HEK293 (cell line): ENCODE results near the gene TSPAN14.

Experiments
- CTCF ChIA-PET: fragments of 350-600 bp; formaldehyde crosslinking; extraction: SDS; loops from one replicate; lab custom pipeline; 2021; ENCODE audit warnings: antibody characterized with exemption; lab: Yijun Ruan, JAX
- POLR2A ChIA-PET: fragments of 300-600 bp; formaldehyde crosslinking; extraction: SDS; loops from one replicate; lab custom pipeline; 2020; ENCODE audit warnings: antibody characterized with exemption, inconsistent platforms; lab: Yijun Ruan, JAX
- H3K27ac ChIP-seq: fragments of 200-500 bp; sonication (Bioruptor generic); 2 replicates; pipeline ENCODE4 v1.5.1; 2014; ENCODE audit warnings: low read depth, low read length, control low read depth, inconsistent platforms; ENCODE audit errors: extremely low read depth
- H3K36me3 ChIP-seq, 2 experiments: fragments of 200-500 bp in 1 of 2; sonication (Bioruptor generic) in 1 of 2; 1 replicate in 1 of 2; 2 replicates in 1 of 2; pipeline ENCODE4 v1.5.1; 2014 to 2017; ENCODE audit warnings: inconsistent platforms in 2 of 2, low read length in 2 of 2; ENCODE audit not compliant: control insufficient read depth in 2 of 2, insufficient read depth in 1 of 2
- H3K4me1 ChIP-seq: fragments of 200-500 bp; sonication (Bioruptor generic); 2 replicates; pipeline ENCODE4 v1.5.1; 2014; ENCODE audit warnings: mild to moderate bottlenecking, low read length, inconsistent platforms; ENCODE audit not compliant: control insufficient read depth, insufficient read depth
- H3K4me3 ChIP-seq: 2 replicates; pipeline ENCODE4 v1.5.1; 2011; ENCODE audit warnings: low read depth, mild to moderate bottlenecking, control low read depth, low read length, moderate library complexity
- H3K9me3 ChIP-seq: fragments of 200-500 bp; sonication (Bioruptor generic); 2 replicates; pipeline ENCODE4 v1.5.1; 2014; ENCODE audit warnings: low read depth, low read length, inconsistent platforms; ENCODE audit not compliant: control insufficient read depth, insufficient read depth
- BCL11A ChIP-seq: fragments of 450-650 bp; formaldehyde crosslinking; IDR thresholded peaks from 2 replicates; pipeline ENCODE4 v1.5.1; 2016; ENCODE audit warnings: low read depth, missing biosample characterization, missing genetic modification characterization
- GLI2 ChIP-seq: fragments of 450-650 bp; formaldehyde crosslinking; IDR thresholded peaks from 2 replicates; pipeline ENCODE4; 2017; ENCODE audit warnings: missing biosample characterization, missing genetic modification characterization, low read depth, borderline replicate concordance
- GLIS2 ChIP-seq: fragments of 450-650 bp; formaldehyde crosslinking; IDR thresholded peaks from 2 replicates; pipeline ENCODE4 v1.5.1; 2016; ENCODE audit warnings: missing biosample characterization, missing genetic modification characterization
- KLF16 ChIP-seq: fragments of 450-650 bp; formaldehyde crosslinking; IDR thresholded peaks from 2 replicates; pipeline ENCODE4 v1.5.1; 2017; ENCODE audit warnings: missing biosample characterization, missing genetic modification characterization
- SCRT1 ChIP-seq: fragments of 450-650 bp; formaldehyde crosslinking; IDR thresholded peaks from 2 replicates; pipeline ENCODE4 v1.5.1; 2016; ENCODE audit warnings: missing biosample characterization, missing genetic modification characterization, borderline replicate concordance
- SCRT2 ChIP-seq: fragments of 450-650 bp; formaldehyde crosslinking; IDR thresholded peaks from 2 replicates; pipeline ENCODE4 v1.5.1; 2016; ENCODE audit warnings: missing biosample characterization, missing genetic modification characterization
- ZBTB8A ChIP-seq: fragments of 450-650 bp; formaldehyde crosslinking; IDR thresholded peaks from 2 replicates; pipeline ENCODE4 v1.5.1; 2016; ENCODE audit warnings: missing biosample characterization, missing genetic modification characterization
- ZNF214 ChIP-seq: fragments of 450-650 bp; formaldehyde crosslinking; IDR thresholded peaks from 2 replicates; pipeline ENCODE4 v1.5.1; 2017; ENCODE audit warnings: missing biosample characterization, mild to moderate bottlenecking, missing genetic modification characterization, borderline replicate concordance
- ZNF221 ChIP-seq: fragments of 450-650 bp; formaldehyde crosslinking; IDR thresholded peaks from 2 replicates; pipeline ENCODE4 v1.5.1; 2017; ENCODE audit warnings: missing biosample characterization, missing genetic modification characterization, borderline replicate concordance
- ZNF292 ChIP-seq: fragments of 450-650 bp; formaldehyde crosslinking; IDR thresholded peaks from 2 replicates; pipeline ENCODE4 v1.5.1; 2016; ENCODE audit warnings: low read depth, missing biosample characterization, missing genetic modification characterization, borderline replicate concordance
- ZNF302 ChIP-seq: fragments of 450-650 bp; formaldehyde crosslinking; IDR thresholded peaks from 2 replicates; pipeline ENCODE4 v1.5.1; 2016; ENCODE audit warnings: missing biosample characterization, missing genetic modification characterization, low read depth
- ZNF394 ChIP-seq: fragments of 450-650 bp; formaldehyde crosslinking; IDR thresholded peaks from 2 replicates; pipeline ENCODE4 v1.5.1; 2016; ENCODE audit warnings: missing biosample characterization, missing genetic modification characterization, mild to moderate bottlenecking, moderate library complexity, borderline replicate concordance
- ZNF404 ChIP-seq: fragments of 450-650 bp; formaldehyde crosslinking; IDR thresholded peaks from 2 replicates; pipeline ENCODE4 v1.5.1; 2017; ENCODE audit warnings: missing biosample characterization, missing genetic modification characterization
- ZNF610 ChIP-seq: fragments of 450-650 bp; formaldehyde crosslinking; IDR thresholded peaks from 2 replicates; pipeline ENCODE4 v1.5.1; 2016; ENCODE audit warnings: missing biosample characterization, missing genetic modification characterization, borderline replicate concordance
- ZNF629 ChIP-seq: fragments of 450-650 bp; formaldehyde crosslinking; IDR thresholded peaks from 2 replicates; pipeline ENCODE4 v1.5.1; 2017; ENCODE audit warnings: missing biosample characterization, missing genetic modification characterization
- ZNF658 ChIP-seq: fragments of 450-650 bp; formaldehyde crosslinking; IDR thresholded peaks from 2 replicates; pipeline ENCODE4; 2016; ENCODE audit warnings: missing biosample characterization, missing genetic modification characterization
- ZNF707 ChIP-seq: fragments of 450-650 bp; formaldehyde crosslinking; IDR thresholded peaks from 2 replicates; pipeline ENCODE4 v1.5.1; 2016; ENCODE audit warnings: missing biosample characterization, missing genetic modification characterization
- ZNF747 ChIP-seq: fragments of 450-650 bp; formaldehyde crosslinking; IDR thresholded peaks from 2 replicates; pipeline ENCODE4 v1.5.1; 2016; ENCODE audit warnings: missing biosample characterization, missing genetic modification characterization
- ZNF843 ChIP-seq: fragments of 450-650 bp; formaldehyde crosslinking; IDR thresholded peaks from 2 replicates; pipeline ENCODE4 v1.5.1; 2016; ENCODE audit warnings: missing biosample characterization, missing genetic modification characterization
- TF ChIP-seq, protein P1 (sequence below): fragments of 450-650 bp; formaldehyde crosslinking; IDR thresholded peaks from 2 replicates; pipeline ENCODE4 v1.5.1; 2016; ENCODE audit warnings: missing biosample characterization, missing genetic modification characterization
- TF ChIP-seq, protein P2 (sequence below): fragments of 450-650 bp; formaldehyde crosslinking; IDR thresholded peaks from 2 replicates; pipeline ENCODE4 v1.5.1; 2016; ENCODE audit warnings: missing biosample characterization, missing genetic modification characterization
- TF ChIP-seq, protein P3 (sequence below): fragments of 450-650 bp; formaldehyde crosslinking; IDR thresholded peaks from 2 replicates; pipeline ENCODE4 v1.5.1; 2017; ENCODE audit warnings: missing biosample characterization, missing genetic modification characterization
- TF ChIP-seq, protein P4 (sequence below): fragments of 450-650 bp; formaldehyde crosslinking; IDR thresholded peaks from 2 replicates; pipeline ENCODE4 v1.5.1; 2016; ENCODE audit warnings: missing biosample characterization, missing genetic modification characterization
- TF ChIP-seq, protein P5 (sequence below): fragments of 450-650 bp; formaldehyde crosslinking; IDR thresholded peaks from 2 replicates; pipeline ENCODE4 v1.5.1; 2016; ENCODE audit warnings: missing biosample characterization, missing genetic modification characterization

The TSPAN14 gene

DNA sequence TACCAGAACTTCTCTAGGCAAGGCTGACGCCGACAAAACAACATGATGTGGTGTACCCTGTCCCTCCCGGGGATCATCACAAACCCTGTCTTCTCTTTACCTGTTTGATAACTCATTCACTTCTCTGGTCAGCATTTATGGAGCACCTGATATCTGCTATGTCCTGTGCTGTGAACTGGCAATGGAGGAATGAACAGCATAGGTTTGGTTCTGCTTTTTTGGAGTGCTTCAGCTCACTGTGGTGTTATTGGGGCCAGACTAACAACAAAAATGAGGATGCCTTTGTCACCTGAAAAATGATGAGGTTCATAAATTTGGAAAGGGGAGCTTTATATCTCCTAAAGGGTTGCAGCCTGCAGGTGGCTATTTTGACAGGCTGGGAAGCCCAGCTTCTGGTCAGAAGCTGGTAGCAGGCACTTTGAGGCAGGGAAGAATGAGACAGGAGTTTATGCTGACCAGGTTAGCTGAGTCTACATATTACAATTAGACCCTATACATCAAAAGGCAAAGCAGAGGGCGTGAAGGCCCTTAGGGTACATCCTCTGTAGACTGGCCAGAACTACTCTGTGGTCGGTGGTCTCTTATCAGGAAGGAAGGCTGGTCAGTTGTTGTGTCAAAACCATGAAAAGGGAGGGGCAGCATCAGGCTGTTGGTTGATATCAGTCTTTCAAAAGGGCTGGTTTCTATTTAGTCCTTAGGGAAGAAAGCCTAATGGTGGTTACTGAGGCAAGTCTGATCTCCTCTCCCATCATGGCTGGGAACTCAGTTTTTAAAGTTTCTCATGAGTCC lies 125.9 kb downstream of the TSPAN14 start:
- Histone ChIP-seq H3K36me3 (no peaks in the 10 kb centered on the region), H3K27ac (no peak overlapping the region), H3K9me3 (no peaks in the 10 kb centered on the region), H3K4me3 (no peak overlapping the region)
- ChIA-PET CTCF (interaction anchor here (0.8 to 0.9 kb wide), 2 partner anchors 16 to 19 kb away, joined by 3 read pairs; no protein-coding TSS in a partner anchor), POLR2A (no interaction called here)
- no peak for TF ChIP-seq ZNF747
- TF ChIP-seq ZNF404 (tag by site-specific recombination) = no peak
- no peak for TF ChIP-seq ZNF394 (tag by site-specific recombination)
- TF ChIP-seq SCRT2 (tag by site-specific recombination) = no peak
- TF ChIP-seq ZNF292 (tag by site-specific recombination) = no peak
- TF ChIP-seq, protein P1, sequence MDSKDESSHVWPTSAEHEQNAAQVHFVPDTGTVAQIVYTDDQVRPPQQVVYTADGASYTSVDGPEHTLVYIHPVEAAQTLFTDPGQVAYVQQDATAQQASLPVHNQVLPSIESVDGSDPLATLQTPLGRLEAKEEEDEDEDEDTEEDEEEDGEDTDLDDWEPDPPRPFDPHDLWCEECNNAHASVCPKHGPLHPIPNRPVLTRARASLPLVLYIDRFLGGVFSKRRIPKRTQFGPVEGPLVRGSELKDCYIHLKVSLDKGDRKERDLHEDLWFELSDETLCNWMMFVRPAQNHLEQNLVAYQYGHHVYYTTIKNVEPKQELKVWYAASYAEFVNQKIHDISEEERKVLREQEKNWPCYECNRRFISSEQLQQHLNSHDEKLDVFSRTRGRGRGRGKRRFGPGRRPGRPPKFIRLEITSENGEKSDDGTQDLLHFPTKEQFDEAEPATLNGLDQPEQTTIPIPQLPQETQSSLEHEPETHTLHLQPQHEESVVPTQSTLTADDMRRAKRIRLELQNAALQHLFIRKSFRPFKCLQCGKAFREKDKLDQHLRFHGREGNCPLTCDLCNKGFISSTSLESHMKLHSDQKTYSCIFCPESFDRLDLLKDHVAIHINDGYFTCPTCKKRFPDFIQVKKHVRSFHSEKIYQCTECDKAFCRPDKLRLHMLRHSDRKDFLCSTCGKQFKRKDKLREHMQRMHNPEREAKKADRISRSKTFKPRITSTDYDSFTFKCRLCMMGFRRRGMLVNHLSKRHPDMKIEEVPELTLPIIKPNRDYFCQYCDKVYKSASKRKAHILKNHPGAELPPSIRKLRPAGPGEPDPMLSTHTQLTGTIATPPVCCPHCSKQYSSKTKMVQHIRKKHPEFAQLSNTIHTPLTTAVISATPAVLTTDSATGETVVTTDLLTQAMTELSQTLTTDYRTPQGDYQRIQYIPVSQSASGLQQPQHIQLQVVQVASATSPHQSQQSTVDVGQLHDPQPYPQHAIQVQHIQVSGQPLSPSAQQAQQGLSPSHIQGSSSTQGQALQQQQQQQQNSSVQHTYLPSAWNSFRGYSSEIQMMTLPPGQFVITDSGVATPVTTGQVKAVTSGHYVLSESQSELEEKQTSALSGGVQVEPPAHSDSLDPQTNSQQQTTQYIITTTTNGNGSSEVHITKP (tag by site-specific recombination) = no peak
- no peak for TF ChIP-seq ZBTB8A
- TF ChIP-seq ZNF707 = no peak
- TF ChIP-seq, protein P2, sequence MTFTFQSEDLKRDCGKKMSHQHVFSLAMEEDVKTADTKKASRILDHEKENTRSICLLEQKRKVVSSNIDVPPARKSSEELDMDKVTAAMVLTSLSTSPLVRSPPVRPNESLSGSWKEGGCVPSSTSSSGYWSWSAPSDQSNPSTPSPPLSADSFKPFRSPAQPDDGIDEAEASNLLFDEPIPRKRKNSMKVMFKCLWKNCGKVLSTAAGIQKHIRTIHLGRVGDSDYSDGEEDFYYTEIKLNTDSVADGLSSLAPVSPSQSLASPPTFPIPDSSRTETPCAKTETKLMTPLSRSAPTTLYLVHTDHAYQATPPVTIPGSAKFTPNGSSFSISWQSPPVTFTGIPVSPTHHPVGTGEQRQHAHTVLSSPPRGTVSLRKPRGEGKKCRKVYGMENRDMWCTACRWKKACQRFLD (tag by site-specific recombination) = no peak
- no peak for TF ChIP-seq KLF16
- no peak for TF ChIP-seq ZNF629 (tag by site-specific recombination)
- no peak for TF ChIP-seq SCRT1 (tag by site-specific recombination)
- TF ChIP-seq, protein P3, sequence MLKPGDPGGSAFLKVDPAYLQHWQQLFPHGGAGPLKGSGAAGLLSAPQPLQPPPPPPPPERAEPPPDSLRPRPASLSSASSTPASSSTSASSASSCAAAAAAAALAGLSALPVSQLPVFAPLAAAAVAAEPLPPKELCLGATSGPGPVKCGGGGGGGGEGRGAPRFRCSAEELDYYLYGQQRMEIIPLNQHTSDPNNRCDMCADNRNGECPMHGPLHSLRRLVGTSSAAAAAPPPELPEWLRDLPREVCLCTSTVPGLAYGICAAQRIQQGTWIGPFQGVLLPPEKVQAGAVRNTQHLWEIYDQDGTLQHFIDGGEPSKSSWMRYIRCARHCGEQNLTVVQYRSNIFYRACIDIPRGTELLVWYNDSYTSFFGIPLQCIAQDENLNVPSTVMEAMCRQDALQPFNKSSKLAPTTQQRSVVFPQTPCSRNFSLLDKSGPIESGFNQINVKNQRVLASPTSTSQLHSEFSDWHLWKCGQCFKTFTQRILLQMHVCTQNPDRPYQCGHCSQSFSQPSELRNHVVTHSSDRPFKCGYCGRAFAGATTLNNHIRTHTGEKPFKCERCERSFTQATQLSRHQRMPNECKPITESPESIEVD (tag by site-specific recombination) = no peak
- TF ChIP-seq ZNF658 = no peak
- no peak for TF ChIP-seq ZNF610 (tag by site-specific recombination)
- TF ChIP-seq ZNF221 (tag by site-specific recombination) = no peak
- TF ChIP-seq ZNF843 (tag by site-specific recombination) = no peak
- TF ChIP-seq, all 188 proteins: peak for 0
- H3K4me1 ChIP-seq = no peaks in the 10 kb centered on the region

DNA sequence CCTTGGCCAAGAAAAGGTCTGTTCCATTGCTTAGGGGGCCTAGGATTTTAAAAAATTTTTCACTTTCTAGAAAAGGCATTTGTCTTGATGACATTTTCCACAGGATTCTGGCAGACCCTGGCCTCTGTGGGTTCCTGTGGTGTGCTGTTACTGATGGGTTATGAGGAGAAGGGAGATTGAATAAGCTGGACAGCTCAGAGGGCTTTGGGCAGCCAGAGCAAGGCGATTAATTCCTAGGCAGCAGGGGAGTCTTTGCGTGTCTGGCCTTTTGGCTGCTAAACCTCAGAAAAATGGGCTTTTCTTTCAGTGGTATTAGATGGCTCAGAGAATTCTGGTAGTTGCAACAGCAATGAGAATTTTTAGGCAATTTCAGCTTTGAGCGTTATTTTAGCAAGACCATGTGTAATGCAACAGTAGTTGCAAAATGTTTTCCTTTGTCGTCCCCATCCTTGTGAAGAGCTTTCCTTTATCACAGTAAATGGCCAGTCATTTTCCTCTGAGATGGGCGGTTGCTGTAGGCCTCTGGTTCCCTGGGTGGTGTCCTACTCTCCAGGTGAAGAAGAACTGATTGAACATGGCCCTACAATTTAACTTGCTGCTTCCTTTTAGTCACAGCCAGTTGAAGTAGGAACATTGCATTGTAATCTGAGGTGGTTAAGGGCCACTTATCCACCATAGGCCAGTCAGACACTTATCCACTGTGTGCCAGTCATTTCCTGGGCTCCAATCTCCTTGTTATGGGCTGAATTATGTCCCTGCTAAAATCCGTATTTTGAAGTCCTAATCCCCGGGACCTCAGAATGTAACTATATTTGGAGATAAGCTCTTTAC lies 126.7 kb downstream of the TSPAN14 start:
- Histone ChIP-seq H3K4me3 (no peak overlapping the region), H3K27ac (no peak overlapping the region), H3K9me3 (no peaks in the 10 kb centered on the region), H3K36me3 (no peaks in the 10 kb centered on the region), H3K4me1 (no peaks in the 10 kb centered on the region)
- ChIA-PET CTCF (interaction anchor here (0.8 to 0.9 kb wide), 2 partner anchors 15 to 18 kb away, joined by 3 read pairs; no protein-coding TSS in a partner anchor), POLR2A (no interaction called here)
- TF ChIP-seq GLIS2 (tag by site-specific recombination) (no peak), GLI2 (tag by site-specific recombination) (no peak), BCL11A (tag by site-specific recombination) (no peak), ZNF214 (no peak), ZNF302 (tag by site-specific recombination) (no peak)
- TF ChIP-seq, protein P4, sequence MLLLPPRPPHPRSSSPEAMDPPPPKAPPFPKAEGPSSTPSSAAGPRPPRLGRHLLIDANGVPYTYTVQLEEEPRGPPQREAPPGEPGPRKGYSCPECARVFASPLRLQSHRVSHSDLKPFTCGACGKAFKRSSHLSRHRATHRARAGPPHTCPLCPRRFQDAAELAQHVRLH (tag by site-specific recombination) = no peak
- TF ChIP-seq, protein P5, sequence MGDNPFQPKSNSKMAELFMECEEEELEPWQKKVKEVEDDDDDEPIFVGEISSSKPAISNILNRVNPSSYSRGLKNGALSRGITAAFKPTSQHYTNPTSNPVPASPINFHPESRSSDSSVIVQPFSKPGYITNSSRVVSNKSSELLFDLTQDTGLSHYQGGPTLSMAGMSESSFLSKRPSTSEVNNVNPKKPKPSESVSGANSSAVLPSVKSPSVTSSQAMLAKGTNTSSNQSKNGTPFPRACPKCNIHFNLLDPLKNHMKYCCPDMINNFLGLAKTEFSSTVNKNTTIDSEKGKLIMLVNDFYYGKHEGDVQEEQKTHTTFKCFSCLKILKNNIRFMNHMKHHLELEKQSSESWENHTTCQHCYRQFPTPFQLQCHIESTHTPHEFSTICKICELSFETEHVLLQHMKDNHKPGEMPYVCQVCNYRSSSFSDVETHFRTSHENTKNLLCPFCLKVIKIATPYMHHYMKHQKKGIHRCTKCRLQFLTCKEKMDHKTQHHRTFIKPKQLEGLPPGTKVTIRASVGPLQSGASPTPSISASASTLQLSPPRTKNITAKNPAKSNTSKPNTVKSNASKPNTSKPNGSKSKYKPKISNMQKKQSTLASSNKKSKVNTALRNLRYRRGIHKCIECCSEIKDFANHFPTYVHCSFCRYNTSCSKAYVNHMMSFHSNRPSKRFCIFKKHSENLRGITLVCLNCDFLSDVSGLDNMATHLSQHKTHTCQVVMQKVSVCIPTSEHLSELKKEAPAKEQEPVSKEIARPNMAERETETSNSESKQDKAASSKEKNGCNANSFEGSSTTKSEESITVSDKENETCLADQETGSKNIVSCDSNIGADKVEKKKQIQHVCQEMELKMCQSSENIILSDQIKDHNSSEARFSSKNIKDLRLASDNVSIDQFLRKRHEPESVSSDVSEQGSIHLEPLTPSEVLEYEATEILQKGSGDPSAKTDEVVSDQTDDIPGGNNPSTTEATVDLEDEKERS (tag by site-specific recombination) = no peak
